ENCODE data around the gene SSBP4. TPM values are rescaled to one million over a fixed set of nuclear protein-coding genes. Genes with fewer than 3 reads are reported as not detected.

Gene SSBP4
- total RNA-seq, 1 donor from 2014 or later = 60.7 TPM

DNA sequence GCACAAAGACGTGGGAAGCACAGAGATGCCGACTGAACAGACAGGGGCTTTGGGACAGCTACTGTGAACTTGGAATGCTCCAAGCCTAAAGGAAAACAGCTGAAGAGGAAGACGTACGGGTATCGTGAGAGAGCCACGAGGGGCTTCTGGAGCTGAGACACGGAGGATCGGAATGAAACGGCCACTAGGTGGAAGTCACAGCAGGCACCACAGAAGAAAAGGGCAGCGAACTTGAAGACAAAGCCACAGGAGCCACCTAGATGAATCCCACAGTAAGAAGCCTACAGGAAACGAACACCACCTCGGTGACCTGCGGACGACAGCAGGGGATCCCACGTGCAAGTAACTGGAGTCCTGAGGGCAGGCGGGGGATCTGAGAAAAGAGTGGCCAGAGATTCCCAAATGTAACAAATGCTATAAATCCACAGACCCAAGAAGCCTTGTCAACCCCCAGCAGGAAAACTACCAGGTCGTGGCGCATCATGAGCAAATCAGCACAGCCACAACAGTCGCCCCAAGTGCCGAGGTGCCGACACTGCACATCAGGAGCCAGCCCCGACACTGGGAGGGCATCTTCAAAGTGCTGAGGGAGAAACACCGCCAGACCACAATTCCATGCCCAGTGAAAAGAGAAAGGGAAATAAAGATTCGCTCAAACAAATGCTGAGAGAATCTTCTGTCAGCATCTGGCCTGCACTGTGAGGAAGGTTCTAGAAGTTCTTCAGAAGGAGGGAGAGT, 58.0 kb downstream of the SSBP4 start:
- no peak for DNase-seq (ENCODE audit: low spot score)
- peak overlapping the region; percentile 72 for H3K27ac Mint-ChIP-seq (ENCODE audit: unreplicated experiment)
- H3K36me3 Mint-ChIP-seq (ENCODE audit: low read depth, unreplicated experiment) = peaks cover 18% of the 10 kb centered on the region
- peak overlapping the region; percentile 43 for H3K4me3 Mint-ChIP-seq (ENCODE audit: unreplicated experiment)
- H3K9me3 Mint-ChIP-seq (ENCODE audit: unreplicated experiment) = no peaks in the 10 kb centered on the region
- TF ChIP-seq, protein P1, sequence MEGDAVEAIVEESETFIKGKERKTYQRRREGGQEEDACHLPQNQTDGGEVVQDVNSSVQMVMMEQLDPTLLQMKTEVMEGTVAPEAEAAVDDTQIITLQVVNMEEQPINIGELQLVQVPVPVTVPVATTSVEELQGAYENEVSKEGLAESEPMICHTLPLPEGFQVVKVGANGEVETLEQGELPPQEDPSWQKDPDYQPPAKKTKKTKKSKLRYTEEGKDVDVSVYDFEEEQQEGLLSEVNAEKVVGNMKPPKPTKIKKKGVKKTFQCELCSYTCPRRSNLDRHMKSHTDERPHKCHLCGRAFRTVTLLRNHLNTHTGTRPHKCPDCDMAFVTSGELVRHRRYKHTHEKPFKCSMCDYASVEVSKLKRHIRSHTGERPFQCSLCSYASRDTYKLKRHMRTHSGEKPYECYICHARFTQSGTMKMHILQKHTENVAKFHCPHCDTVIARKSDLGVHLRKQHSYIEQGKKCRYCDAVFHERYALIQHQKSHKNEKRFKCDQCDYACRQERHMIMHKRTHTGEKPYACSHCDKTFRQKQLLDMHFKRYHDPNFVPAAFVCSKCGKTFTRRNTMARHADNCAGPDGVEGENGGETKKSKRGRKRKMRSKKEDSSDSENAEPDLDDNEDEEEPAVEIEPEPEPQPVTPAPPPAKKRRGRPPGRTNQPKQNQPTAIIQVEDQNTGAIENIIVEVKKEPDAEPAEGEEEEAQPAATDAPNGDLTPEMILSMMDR (IDR thresholded peaks at IDR 0.05; ENCODE audit: unreplicated experiment) = no peak
- peaks cover 35% of the 10 kb centered on the region for H3K4me1 Mint-ChIP-seq (ENCODE audit: unreplicated experiment)
- peaks cover 17% of the 10 kb centered on the region for H3K27me3 Mint-ChIP-seq (ENCODE audit: unreplicated experiment)

- peaks cover 18% of the 10 kb centered on the region for H3K36me3 Mint-ChIP-seq (ENCODE audit: low read depth, unreplicated experiment)
- H3K27me3 Mint-ChIP-seq (ENCODE audit: unreplicated experiment) = peaks cover 17% of the 10 kb centered on the region
- H3K4me3 Mint-ChIP-seq (ENCODE audit: unreplicated experiment) = no peak overlapping the region
- TF ChIP-seq, protein P1 (IDR thresholded peaks at IDR 0.05; ENCODE audit: unreplicated experiment) = no peak
- H3K4me1 Mint-ChIP-seq (ENCODE audit: unreplicated experiment) = peaks cover 35% of the 10 kb centered on the region
- peak overlapping the region; percentile 61 for H3K27ac Mint-ChIP-seq (ENCODE audit: unreplicated experiment)
- H3K9me3 Mint-ChIP-seq (ENCODE audit: unreplicated experiment) = no peaks in the 10 kb centered on the region
- DNase-seq (ENCODE audit: low spot score) = no peak
These were observed 58.8 kb downstream of the SSBP4 start for GRCh38 chr19:18477974-18478373.

DNA sequence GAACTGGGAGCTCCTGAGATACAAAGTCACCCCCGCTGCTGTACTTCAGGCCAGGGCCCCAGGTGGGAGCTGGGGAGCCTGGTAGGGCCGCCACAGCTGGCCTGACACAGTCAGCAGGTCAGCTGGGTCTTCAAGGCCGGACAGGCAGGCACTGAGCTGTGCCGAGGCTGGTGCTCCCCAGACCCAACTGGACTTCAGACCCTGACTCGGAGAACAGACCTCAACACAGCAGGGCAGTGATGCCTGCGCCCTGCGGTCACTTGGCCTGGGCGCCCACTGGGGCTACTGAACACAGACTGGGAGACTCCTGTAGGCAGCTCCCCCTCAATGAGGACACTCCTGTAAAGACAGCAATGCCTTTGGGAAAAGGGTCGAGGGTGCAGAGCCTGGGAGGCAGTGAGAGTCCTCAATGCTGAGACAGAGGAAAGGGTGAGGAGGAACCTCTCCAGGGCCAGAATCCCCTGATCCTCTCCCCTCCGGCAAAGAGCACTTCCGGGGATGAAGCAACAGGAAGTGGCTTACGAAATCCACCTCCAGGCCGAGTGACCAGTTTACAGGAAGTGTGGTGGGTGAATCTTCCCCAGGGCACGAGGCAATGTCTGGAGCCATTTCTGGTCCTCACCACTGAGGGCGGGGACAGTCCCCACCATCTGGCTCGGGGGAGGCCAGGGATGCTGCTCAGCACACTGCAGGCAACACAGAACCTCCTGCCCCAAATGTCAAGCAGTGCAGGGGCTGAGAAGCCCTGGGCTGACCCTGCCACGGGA, 59.5 kb downstream of the SSBP4 start:
- H3K4me1 Mint-ChIP-seq (ENCODE audit: unreplicated experiment) = peaks cover 35% of the 10 kb centered on the region
- H3K27ac Mint-ChIP-seq (ENCODE audit: unreplicated experiment) = peak overlapping the region; percentile 36
- peak; percentile 31 for DNase-seq (ENCODE audit: low spot score)
- H3K27me3 Mint-ChIP-seq (ENCODE audit: unreplicated experiment) = peaks cover 17% of the 10 kb centered on the region
- peaks cover 18% of the 10 kb centered on the region for H3K36me3 Mint-ChIP-seq (ENCODE audit: low read depth, unreplicated experiment)
- TF ChIP-seq, protein P1 (IDR thresholded peaks at IDR 0.05; ENCODE audit: unreplicated experiment) = no peak
- H3K9me3 Mint-ChIP-seq (ENCODE audit: unreplicated experiment) = no peaks in the 10 kb centered on the region
- no peak overlapping the region for H3K4me3 Mint-ChIP-seq (ENCODE audit: unreplicated experiment)

- TF ChIP-seq, protein P1 (IDR thresholded peaks at IDR 0.05; ENCODE audit: unreplicated experiment) = no peak
- H3K27me3 Mint-ChIP-seq (ENCODE audit: unreplicated experiment) = peaks cover 17% of the 10 kb centered on the region
- peak overlapping the region; percentile 89 for H3K27ac Mint-ChIP-seq (ENCODE audit: unreplicated experiment)
- peaks cover 36% of the 10 kb centered on the region for H3K4me1 Mint-ChIP-seq (ENCODE audit: unreplicated experiment)
- no peak for DNase-seq (ENCODE audit: low spot score)
- no peak overlapping the region for H3K4me3 Mint-ChIP-seq (ENCODE audit: unreplicated experiment)
- H3K9me3 Mint-ChIP-seq (ENCODE audit: unreplicated experiment) = no peaks in the 10 kb centered on the region
- H3K36me3 Mint-ChIP-seq (ENCODE audit: low read depth, unreplicated experiment) = peaks cover 18% of the 10 kb centered on the region
These were observed 61.0 kb downstream of the SSBP4 start for GRCh38 chr19:18480006-18480691.
